Measurements from ENCODE around the gene P4HB.

Gene P4HB

DNA sequence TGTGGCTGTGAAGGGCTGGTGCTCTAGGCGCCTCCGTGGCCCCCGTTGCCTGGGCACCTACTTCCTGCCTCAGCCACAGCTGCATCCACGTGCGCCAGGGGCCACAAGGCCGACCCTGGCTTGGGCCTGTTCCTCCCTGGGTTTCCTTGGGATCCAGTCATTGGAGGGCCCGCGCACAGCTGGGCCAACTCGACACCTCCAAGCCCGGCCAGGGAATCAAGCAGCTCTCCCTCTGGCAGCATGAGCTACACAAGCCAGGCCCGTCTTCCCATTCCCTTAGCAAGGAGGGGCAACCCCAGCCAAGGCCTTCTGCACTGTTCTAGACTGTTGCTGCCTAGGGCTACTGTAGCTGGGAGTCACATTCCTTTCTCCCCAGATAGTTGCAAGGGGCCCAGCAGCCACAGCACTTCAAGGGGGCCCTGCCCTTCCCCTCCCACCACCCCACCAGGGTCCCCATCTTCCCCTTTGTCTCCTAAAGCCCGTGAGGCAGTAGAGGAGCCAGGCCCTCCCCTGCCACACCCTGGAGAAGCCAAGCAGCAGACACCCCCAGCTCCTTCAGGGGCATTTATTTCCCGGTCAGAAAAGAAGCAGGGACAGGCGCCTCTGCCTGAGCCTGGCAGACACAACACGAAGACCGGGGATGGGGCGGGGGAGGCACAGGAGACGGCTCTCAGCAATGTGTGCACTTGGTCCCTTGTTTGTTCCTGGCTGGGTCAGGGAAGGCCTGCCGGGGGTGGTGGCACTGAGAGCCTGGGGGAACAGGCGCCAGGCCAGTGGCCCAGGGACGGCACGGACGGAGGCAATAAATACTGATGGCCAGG, 7.0 kb upstream of the P4HB start:
- DNase-seq, result peak; percentile 27

DNA sequence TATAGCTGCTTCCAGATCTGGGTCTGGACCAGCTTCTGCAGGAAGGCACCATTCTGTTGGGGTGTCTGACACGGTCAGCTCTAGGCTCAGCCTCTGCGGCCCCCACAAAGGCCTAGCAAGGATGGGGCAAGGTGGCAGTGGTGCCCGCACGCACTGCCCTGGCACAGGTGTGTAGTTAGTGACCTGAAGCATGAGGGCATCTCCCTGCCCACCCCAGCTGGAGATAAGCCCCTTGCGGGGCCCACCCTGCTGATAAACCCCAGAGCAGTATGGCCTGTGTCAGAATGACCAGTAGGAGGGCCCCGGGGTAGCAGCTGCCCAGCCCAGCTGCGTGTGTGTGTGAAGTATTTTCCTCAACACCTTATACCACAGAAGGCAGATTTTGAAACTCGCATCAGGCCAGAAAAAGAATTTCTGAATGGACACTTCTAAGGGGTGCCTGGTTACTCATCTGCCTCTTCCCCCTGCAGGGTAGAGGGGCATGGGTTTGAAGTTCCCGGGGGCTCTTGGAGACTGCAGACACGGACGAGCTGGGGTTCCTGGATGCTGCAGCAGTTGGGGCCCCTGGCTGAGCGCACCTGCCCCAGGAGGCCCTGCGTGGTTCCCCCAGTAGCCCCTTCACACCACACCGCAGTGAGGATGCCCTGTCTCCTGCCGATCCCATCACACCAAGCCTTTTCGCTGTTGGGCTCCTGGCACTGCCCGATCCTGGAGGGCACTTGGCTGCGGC, 6.3 kb upstream of the P4HB start:
- DNase-seq, result no peak

DNA sequence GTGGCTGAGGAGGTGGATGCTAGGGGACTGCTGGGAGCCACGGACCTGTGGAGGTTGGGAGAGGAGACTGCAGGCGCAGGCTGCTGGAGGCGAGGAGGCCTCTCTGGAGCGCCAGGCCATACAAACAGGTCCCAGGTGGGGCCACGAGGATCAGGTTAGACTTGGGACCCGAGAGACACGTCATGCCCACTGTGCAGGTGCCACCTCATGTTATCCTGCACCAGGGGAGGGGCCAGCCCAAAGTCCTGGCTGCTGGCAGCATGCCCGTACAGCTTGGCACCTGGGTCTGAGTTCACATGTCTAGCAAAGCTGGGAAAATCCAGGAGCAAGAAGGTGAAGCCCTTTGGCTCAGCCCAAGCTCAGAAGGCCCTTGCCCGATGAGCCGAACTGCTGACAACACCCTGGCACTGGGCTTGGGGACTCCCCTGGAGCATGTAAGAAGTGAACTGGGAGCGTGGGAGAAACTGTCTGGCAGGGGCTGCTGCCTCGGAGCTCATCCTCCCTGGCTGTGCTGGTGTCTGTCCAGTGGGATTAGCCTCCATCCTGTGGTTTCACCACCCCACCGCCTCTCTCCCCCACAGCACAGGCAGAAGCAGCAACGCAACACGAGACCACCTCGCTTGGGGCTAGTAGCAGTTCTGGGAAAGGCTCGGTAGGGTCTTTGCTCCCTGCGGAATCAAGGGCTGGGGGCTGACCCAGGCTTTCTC, 5.6 kb upstream of the P4HB start:
- no peak for DNase-seq

DNA sequence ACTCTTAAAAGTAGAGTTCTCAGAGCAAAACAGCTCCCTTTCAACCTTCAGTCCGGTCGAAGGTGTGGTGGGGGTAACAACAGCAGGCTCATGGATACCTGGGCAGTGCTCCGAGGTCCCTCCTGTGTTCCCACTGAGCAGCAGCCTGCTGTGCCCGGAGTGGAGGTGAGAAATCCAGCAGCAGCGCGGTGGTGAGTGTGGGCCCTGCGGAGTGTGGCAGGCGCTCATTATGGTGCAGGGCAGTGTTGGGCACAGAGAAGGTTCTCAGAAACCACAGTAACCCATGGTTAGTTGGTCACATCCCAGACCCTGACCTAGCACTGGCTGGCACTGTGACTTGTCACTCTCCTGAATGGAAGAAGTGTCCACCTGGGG, 5.0 kb upstream of the P4HB start:
- DNase-seq, result no peak

DNA sequence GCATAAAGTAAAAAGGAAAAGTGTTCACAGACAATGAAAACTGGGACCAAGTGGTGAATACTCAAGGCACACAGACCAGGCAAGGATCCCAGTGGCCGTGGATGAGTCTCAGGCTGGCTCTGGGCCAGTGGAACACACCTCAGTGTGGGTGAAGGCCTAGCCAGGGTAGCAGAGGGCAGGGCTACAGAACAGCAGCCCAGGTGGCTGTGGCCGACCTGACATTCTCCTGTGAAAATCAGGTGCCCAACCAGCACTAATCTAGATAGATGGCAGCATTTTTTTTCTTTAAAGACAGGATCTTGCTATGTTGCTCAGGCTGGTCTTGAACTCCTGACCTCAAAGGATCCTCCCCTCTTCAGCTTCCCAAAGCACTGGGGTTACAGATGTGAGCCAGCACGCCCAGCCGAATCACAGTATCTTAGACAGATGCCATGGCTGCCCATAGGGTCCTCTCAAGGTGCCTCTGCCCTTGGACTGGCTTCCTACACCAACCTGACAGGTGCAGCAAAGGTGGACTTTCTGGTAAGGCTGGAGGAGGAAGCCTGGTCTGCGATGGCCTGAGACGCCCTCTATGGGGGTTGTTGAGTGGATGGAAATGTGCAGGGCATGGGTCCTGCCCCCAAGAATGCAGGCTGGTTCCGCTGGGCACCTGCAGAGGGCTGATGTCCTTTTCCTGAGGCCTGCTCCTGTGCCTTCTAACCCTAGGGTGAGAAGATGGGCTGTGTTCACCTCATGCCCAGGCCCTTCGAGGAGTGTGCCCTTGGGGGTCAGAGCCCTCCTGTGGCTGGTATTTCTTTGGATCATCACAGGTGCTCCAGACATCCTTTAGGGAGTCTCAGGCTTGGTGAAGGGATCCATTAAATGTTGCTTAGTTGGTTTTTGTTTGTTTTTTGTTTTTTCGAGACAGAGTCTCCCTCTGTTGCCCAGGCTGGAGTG, 3.8 kb upstream of the P4HB start:
- DNase-seq, result no peak

DNA sequence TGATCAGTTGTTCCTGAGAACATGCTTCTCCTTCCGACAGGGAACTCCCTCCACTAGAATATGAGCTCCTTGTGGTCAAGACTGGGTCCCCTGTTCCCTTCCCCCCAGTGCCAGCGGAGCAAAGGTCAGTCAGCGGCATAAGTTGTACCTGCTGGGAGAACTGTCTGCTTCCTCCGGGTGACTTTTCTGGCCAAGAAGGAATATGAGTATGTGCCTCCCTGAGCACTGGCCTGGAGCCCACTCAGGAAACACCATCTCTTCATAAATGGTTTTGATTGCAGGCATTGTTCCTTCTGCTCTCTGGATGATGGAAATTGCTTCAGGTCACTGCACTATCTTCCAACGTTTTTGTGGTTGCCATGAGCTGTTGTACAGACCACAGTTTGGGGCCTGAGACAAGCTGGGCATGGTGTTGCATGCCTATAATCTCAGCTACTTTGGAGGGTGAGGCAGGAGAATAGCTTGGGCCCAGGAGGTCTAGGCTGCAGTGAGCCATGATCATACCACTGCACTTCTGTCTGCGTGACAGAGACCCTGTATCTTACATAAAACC, 2.9 kb upstream of the P4HB start:
- DNase-seq, result no peak

DNA sequence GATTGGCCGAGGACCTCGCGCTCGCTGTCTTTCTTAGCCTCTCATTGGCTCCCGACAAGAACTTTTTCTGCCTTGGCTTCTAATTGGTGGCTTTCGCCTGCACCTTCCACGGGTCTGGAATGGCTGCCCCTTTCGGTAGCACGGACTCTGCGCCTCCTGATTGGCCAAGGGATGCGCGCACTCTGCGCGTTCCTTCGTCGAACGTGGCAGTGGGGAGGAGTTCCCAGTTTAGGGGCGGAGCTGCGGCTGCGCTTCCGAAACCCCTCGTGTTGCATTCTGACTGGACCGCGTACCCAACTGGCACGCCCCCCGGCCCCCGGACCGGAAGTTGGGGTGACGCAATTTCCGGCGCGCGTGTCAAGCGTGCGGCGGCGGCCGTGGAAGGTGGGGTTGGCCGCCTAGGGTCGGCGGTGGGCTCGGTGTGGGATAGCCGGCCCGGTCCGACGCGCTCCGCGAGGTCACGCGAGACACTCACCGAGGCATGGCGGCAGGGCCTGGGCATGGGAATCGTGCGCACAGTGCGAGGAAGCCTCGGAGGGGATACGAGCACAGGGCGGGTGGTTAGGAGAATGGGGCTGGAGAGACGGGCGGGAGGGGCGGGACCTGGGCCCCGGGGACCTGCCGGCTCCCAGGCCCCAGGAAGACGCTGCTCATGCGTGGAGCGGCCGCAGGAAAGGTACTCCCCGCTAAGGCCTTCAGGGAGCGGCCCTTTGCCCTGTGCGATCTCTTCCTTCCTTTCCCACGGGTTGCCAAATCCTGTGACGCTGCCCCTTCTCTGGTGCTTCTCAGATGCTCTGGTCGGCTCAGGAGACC, 627 bp upstream of the P4HB start:
- peak; percentile 99 for DNase-seq

DNA sequence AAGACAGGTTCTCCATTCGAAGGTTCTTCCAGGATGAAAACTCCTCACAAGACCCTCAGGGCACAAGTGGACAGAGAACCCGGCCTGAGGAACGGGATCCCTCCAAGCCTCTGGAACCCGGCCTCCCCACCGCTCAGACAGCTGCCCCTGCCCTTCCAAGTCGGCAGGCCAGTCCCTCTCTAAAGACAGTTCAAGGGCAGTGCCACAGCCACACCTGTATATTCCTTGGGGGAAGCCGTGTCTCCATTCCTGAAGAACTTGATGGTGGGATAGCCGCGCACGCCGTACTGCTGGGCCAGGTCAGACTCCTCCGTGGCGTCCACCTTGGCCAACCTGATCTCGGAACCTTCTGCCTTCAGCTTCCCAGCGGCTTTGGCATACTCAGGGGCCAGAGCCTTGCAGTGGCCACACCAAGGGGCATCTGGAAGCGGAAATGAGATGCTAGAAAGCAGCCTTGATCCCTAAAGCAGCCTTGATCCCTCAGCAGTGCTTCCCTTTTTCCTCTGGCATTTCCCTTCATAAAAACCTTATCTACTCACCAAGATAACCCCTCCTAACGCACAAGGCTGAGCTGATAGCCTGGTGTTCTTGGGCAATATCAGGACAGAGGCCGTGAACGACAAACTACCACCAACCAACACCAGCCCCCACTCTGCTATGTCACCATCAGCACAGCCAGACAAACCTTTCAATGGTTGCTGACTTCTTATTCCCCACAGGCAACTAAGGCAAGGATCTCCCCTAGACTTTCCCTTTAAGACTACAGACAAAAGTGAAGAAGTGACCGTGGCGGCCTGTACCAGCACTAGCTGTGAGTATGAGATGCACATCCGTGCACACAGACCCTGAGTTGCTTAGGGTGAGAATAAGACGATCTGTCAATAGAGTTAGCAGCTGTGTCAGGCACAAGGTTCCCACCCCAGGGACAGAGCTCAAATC, 1.1 kb downstream of the P4HB start:
- DNase-seq, result no peak

DNA sequence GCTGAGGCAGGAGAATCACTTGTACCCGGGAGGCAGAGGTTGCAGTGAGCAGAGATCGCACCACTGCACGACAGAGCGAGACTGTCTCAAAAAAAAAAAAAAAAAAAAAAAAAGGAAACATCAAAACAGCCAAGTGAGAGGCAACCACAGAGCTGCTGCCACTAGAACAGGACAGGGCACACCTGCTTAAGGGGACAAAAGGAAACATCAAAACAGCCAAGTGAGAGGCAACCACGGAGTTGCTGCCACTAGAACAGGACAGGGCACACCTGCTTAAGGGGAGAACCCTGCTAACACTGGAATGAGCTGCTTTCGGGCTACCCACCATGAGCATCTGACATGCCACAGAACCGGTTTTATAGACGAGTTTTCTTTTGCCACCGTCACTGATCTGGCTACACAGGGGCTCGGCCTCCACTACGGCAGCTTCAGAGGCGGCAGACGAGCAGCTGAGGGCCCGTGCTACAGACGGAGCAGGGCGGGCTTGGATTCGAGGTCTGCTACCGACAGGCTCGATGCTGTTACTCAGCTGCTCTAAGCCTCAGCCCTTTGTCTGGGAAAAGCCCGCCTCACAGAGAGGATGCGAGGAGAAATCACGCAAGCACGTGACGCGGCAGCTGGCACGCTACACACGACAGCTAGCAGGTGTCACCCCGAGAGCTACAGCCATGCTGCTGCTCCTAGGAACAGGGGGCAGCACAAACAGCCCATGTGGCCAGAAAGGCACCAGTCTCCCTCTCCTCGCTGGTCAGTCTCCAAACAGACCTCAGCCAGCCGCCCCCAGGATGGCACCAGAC, 2.0 kb downstream of the P4HB start:
- no peak for DNase-seq

DNA sequence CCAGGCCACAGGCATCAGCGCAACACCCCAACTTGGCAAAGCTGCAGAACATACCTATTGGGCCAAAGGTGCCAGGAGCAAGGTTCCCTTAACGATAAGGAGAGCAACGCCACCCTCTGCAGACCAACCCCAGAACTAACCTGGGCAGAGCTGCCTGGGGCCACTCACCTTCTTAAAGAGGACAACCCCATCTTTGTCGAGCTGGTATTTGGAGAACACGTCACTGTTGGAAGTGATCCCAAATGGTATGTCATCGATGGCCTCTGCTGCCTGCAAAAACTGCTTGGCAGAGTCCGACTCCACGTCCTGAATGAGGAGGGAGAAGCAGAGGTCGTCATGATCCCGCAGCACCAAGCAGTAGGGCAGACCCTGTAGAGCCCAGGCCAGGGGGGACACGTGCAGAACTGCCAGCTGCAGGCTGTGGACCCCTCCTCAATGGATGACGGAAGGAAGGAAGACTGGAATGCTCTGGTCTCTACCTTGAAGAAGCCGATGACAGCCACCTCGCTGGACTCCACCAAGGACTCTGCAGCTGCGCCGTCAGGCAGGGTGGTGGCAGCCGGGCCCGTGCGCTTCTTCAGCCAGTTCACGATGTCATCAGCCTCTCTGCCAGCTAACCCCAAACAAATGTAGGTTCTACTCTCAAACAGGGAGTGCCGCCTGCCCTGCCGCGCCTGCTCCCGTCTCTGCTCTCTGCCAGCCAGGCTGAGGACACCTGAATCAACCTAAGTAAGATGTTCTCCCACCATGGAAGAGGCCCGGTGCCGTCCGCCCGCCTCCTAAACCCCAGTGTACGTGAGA, 5.2 kb downstream of the P4HB start:
- DNase-seq, result no peak

DNA sequence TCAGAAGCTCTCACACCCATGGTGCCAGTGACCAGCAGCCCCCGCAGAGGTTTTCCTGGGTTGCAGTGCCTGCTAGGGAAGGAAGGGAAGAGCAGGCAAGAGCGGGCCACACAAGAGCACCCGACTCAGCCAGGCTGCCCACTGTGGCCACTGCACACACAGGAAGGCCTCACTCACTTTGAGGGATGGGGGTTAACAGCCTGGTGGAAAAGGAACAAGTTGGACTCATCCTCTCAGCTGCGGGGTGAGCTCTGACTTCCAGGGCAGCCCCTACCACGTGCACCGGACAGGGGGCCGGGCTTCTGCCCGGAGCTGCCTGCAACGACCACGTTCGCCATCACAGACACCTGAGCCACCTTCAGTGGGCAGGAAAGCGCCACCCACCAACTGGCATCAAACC, 8.1 kb downstream of the P4HB start:
- no peak for DNase-seq

DNA sequence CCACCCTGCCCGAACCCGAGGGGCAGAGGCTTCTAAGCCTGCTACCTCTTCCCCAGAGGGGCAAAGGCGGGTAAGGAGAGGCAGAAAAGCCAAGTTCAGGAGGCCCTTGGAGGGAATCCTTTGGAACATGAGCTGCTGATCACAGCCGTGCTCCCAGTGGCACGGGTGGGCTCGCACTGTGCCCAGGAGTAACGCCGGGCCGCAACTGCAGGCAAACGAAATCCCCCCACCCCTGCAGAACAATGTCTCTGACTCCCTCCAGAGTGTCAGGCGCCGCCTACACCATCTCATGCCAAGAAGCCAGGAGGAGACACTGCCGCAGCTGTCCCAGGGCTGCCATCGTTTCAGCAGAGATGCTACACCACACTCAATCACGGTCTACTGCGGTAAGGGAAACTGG, 8.9 kb downstream of the P4HB start:
- no peak for DNase-seq

DNA sequence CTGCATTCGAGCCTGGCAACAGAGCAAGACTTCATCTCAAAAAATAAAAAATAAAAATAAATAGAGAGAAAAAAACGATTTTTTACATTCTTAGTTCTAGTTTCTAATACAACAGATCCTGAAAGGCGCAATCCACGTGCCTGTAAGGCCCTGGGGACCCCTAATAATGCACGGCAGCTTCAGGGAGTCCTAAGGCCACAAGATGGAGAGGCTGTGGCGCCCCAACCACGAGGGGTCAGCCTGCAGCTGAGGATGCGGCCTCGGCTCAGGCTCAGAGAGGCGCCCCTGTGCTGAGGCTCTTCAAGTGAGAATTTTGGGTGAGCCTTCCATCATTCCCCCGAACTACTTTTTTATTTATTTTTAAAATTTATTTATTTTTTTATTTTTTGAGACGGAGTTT, 10.9 kb downstream of the P4HB start:
- no peak for DNase-seq

DNA sequence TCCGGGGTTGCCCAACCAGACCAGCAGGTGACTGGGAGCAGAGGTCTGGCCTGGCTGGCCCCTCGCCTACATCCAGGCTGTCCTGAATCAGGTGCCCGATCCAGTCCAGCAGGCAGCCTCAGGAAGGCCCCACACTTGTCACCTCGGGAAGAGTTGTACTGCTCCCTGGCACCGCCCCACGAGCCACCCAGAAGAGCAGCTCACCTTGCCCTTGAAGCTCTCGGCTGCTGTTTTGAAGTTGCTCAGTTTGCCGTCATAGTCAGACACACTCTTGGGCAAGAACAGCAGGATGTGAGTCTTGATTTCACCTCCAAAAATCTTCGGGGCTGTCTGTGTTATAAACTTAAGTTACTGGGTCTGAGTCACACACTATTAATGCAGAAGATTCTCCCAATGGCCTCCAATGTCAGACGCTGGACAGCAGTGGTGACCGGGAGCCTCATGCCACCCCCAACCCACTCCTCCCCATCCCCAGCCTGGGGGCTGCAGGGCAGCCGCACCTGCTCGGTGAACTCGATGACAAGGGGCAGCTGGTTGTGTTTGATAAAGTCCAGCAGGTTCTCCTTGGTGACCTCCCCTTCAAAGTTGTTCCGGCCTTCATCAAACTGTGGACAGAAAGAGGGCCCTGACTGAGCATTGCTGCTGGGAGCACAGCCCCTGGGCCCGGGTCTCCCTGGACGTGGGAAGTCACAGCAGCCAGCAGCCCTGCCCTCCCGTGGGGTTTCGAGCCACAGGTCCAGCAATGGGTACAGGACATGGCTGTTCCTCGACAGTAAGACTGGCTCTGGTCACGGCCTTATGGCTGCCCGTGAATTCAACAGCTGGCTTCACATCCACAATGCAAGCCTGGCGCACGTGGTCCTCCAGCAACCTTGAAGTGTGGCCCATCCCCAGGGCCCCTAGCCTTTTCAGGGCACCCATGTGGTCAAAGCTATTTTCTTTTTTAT, 13.3 kb downstream of the P4HB start:
- DNase-seq, result no peak

DNA sequence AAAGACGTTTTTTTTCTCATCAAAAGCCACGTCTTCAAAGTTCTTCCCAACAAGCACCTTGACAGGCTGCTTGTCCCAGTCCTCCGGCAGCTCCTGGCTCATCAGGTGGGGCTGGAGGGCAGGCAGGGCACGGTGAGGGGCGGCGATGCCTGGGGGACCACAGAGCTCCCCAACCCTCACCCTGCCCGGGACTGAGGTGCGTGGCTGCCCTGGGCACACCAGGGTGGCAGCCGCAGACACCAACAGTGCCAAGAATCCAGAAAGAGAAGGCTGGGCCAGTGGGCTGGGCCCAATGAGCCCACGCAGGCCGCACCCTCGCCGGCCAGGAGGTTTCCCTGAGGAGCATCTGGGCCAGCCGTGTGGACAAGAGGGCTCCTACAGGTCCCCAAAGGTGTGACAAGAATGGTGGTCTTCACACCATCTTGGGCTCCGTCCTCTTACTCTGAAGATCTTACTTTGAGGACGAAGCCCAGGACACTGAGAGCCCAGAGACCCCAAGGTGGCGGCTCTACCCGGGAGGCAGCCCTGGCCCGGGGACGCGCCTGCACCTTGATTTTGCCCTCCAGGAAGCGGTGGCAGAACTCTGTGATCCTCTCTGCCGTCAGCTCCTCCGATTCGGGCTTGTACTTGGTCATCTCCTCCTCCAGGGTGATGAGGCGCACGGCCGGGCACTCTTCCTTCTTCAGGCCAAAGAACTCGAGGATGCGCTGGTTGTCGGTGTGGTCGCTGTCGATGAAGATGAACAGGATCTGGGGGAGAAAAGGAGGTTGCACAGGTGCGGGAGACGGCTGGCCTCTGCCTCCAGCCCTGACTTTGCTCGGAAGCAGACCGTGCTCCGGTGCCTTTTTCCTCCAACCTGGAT, 14.2 kb downstream of the P4HB start:
- DNase-seq, result no peak

DNA sequence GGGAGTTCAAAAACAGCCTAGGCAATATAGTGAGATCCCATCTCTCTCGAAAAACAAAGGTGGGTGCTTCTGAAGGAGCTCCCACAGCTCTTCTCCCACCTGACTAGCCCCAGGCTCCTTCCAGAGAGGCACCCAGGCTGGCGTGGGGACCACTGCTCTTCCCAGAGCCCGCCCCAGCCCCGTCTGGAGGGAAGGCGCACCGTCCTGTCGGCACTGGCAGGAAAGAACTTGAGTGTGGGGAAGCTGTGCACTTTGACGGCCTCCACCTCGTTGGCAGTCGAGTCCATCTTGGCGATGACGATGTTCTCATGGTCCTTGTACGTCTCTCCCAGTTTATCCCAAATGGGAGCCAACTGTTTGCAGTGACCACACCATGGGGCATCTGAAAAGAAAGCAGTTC, 15.0 kb downstream of the P4HB start:
- DNase-seq, result no peak
